Medulla oblongata (tissue), 1 donor: ENCODE data around the gene ERO1B.
A peak's percentile ranks its signal among the peaks of the same experiment; 100 is the strongest.

Source experiments
- DNase-seq: peaks from one replicate; pipeline ENCODE4 v3.0.0-alpha.2; 2015; ENCODE audit errors: extremely low spot score

Gene ERO1B

GRCh38 chr1:236253918-236254637 is 27.7 kb downstream of the ERO1B start:
- no peak for DNase-seq

GRCh38 chr1:236253119-236253518 is 28.6 kb downstream of the ERO1B start:
- no peak for DNase-seq

- no peak for DNase-seq
These were observed 30.2 kb downstream of the ERO1B start for GRCh38 chr1:236251587-236251986.

GRCh38 chr1:236247286-236247685 is 34.5 kb downstream of the ERO1B start:
- DNase-seq, result no peak

GRCh38 chr1:236242568-236242967 is 39.2 kb downstream of the ERO1B start:
- DNase-seq, result no peak

GRCh38 chr1:236240675-236241074 is 41.1 kb downstream of the ERO1B start:
- no peak for DNase-seq

- DNase-seq, result no peak
These were observed 42.6 kb downstream of the ERO1B start for GRCh38 chr1:236239092-236239585.

- no peak for DNase-seq
These were observed 46.6 kb downstream of the ERO1B start for GRCh38 chr1:236235116-236235515.

- no peak for DNase-seq
These were observed 53.3 kb downstream of the ERO1B start for GRCh38 chr1:236228411-236228810.

GRCh38 chr1:236222632-236223031 is 59.1 kb downstream of the ERO1B start:
- no peak for DNase-seq

GRCh38 chr1:236220473-236220872 is 61.3 kb downstream of the ERO1B start:
- no peak for DNase-seq

GRCh38 chr1:236214761-236215160 is 67.0 kb downstream of the ERO1B start:
- DNase-seq, result no peak

GRCh38 chr1:236213534-236213933 is 68.2 kb downstream of the ERO1B start:
- no peak for DNase-seq

- DNase-seq, result no peak
These were observed 69.9 kb downstream of the ERO1B start for GRCh38 chr1:236211815-236212214.

- DNase-seq, result no peak
These were observed 72.0 kb downstream of the ERO1B start for GRCh38 chr1:236209713-236210112.

GRCh38 chr1:236209185-236209584 is 72.6 kb downstream of the ERO1B start:
- DNase-seq, result no peak

GRCh38 chr1:236207569-236207968 is 74.2 kb downstream of the ERO1B start:
- DNase-seq, result no peak

GRCh38 chr1:236207121-236207520 is 74.6 kb downstream of the ERO1B start:
- no peak for DNase-seq

- peak; percentile 33 for DNase-seq
These were observed 75.2 kb downstream of the ERO1B start for GRCh38 chr1:236206548-236206947.

- DNase-seq, result no peak
These were observed 77.1 kb downstream of the ERO1B start for GRCh38 chr1:236204656-236205055.

- no peak for DNase-seq
These were observed 77.7 kb downstream of the ERO1B start for GRCh38 chr1:236204039-236204438.

GRCh38 chr1:236201786-236202185 is 80.0 kb downstream of the ERO1B start:
- DNase-seq, result no peak

- no peak for DNase-seq
These were observed 80.8 kb downstream of the ERO1B start for GRCh38 chr1:236200925-236201324.

GRCh38 chr1:236193184-236193583 is 88.6 kb downstream of the ERO1B start:
- no peak for DNase-seq
